Measurements from ENCODE around the gene UNC5C.
A peak's percentile ranks its signal among the peaks of the same experiment; 100 is the strongest.

Gene UNC5C

GRCh38 chr4:95548738-95549245 lies at the start of gene UNC5C:
TSS of gene UNC5C (minus strand) at chr4:95548973.
- DNase-seq = peak; percentile 74

GRCh38 chr4:95596676-95597075 lies 47.9 kb upstream of the UNC5C start:
- no peak for DNase-seq

GRCh38 chr4:95594629-95595028 lies 45.9 kb upstream of the UNC5C start:
- DNase-seq = no peak

- no peak for DNase-seq
Measured at GRCh38 chr4:95594013-95594412, 45.2 kb upstream of the UNC5C start.

GRCh38 chr4:95591278-95591677 lies 42.5 kb upstream of the UNC5C start:
- no peak for DNase-seq

GRCh38 chr4:95590615-95591014 lies 41.8 kb upstream of the UNC5C start:
- no peak for DNase-seq

GRCh38 chr4:95585016-95585695 lies 36.4 kb upstream of the UNC5C start:
- no peak for DNase-seq

GRCh38 chr4:95580226-95580625 lies 31.5 kb upstream of the UNC5C start:
- no peak for DNase-seq

- DNase-seq = no peak
Measured at GRCh38 chr4:95572304-95572991, 23.7 kb upstream of the UNC5C start.

- DNase-seq = no peak
Measured at GRCh38 chr4:95571577-95571976, 22.8 kb upstream of the UNC5C start.

- DNase-seq = peak; percentile 9
Measured at GRCh38 chr4:95563638-95564337, 15.0 kb upstream of the UNC5C start.

GRCh38 chr4:95560774-95561173 lies 12.0 kb upstream of the UNC5C start:
- DNase-seq = peak; percentile 62

GRCh38 chr4:95556207-95556859 lies 7.6 kb upstream of the UNC5C start:
- no peak for DNase-seq

- DNase-seq = peak; percentile 85
Measured at GRCh38 chr4:95552942-95553550, 4.3 kb upstream of the UNC5C start.

GRCh38 chr4:95551653-95552052 lies 2.9 kb upstream of the UNC5C start:
- no peak for DNase-seq

GRCh38 chr4:95550115-95550987 lies 1.6 kb upstream of the UNC5C start:
- no peak for DNase-seq

- peak; percentile 74 for DNase-seq
Measured at GRCh38 chr4:95549246-95550114, 707 bp upstream of the UNC5C start.

- DNase-seq = peak; percentile 64
Measured at GRCh38 chr4:95547715-95548471, 880 bp downstream of the UNC5C start.

- DNase-seq = peak; percentile 87
Measured at GRCh38 chr4:95546866-95547714, 1.7 kb downstream of the UNC5C start.

Data from NCI-H82 (cell line).